BE2C (cell line): ENCODE measurements around the gene CAB39.

Experiments used
- DNase-seq: peaks from one replicate; pipeline ENCODE4 v3.0.0-alpha.2; 2020
- H3K27me3 ChIP-seq: fragments of 250-450 bp; sonication (Bioruptor Pico); 2 replicates; pipeline ENCODE4 v1.5.1; 2020; ENCODE audit warnings: mild to moderate bottlenecking
- H3K36me3 ChIP-seq: fragments of 250-450 bp; sonication (Bioruptor Pico); 2 replicates; pipeline ENCODE4 v1.5.1; 2020; ENCODE audit warnings: mild to moderate bottlenecking
- H3K4me1 ChIP-seq: fragments of 250-450 bp; sonication (Bioruptor Pico); 2 replicates; pipeline ENCODE4 v1.5.1; 2020
- H3K4me3 ChIP-seq: 2 replicates; pipeline ENCODE4 v1.5.1; 2011; ENCODE audit warnings: low read depth, low read length
- H3K9me3 ChIP-seq: fragments of 250-450 bp; sonication (Bioruptor Pico); 2 replicates; pipeline ENCODE4 v1.5.1; 2020
- TF ChIP-seq, protein P1 (sequence below): IDR thresholded peaks from 2 replicates; pipeline ENCODE4 v1.5.1; 2012; ENCODE audit warnings: mild to moderate bottlenecking, low read depth, low read length

CAB39 gene

GRCh38 chr2:230757476-230757875 lies 44.8 kb downstream of the CAB39 start:
- H3K36me3 ChIP-seq: peaks cover 11% of the 10 kb centered on the region
- no peak overlapping the region for H3K4me3 ChIP-seq
- no peaks in the 10 kb centered on the region for H3K27me3 ChIP-seq
- DNase-seq: no peak
- no peaks in the 10 kb centered on the region for H3K9me3 ChIP-seq
- TF ChIP-seq, protein P1, sequence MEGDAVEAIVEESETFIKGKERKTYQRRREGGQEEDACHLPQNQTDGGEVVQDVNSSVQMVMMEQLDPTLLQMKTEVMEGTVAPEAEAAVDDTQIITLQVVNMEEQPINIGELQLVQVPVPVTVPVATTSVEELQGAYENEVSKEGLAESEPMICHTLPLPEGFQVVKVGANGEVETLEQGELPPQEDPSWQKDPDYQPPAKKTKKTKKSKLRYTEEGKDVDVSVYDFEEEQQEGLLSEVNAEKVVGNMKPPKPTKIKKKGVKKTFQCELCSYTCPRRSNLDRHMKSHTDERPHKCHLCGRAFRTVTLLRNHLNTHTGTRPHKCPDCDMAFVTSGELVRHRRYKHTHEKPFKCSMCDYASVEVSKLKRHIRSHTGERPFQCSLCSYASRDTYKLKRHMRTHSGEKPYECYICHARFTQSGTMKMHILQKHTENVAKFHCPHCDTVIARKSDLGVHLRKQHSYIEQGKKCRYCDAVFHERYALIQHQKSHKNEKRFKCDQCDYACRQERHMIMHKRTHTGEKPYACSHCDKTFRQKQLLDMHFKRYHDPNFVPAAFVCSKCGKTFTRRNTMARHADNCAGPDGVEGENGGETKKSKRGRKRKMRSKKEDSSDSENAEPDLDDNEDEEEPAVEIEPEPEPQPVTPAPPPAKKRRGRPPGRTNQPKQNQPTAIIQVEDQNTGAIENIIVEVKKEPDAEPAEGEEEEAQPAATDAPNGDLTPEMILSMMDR: no peak
- H3K4me1 ChIP-seq: no peaks in the 10 kb centered on the region; the same call in 1 of the 2 replicates

GRCh38 chr2:230758566-230759480 lies 46.2 kb downstream of the CAB39 start:
- TF ChIP-seq, protein P1: no peak
- no peaks in the 10 kb centered on the region for H3K9me3 ChIP-seq
- peaks cover 11% of the 10 kb centered on the region for H3K36me3 ChIP-seq
- no peaks in the 10 kb centered on the region for H3K27me3 ChIP-seq
- no peaks in the 10 kb centered on the region; the same call in 1 of the 2 replicates for H3K4me1 ChIP-seq
- DNase-seq: no peak
- H3K4me3 ChIP-seq: no peak overlapping the region

DNA sequence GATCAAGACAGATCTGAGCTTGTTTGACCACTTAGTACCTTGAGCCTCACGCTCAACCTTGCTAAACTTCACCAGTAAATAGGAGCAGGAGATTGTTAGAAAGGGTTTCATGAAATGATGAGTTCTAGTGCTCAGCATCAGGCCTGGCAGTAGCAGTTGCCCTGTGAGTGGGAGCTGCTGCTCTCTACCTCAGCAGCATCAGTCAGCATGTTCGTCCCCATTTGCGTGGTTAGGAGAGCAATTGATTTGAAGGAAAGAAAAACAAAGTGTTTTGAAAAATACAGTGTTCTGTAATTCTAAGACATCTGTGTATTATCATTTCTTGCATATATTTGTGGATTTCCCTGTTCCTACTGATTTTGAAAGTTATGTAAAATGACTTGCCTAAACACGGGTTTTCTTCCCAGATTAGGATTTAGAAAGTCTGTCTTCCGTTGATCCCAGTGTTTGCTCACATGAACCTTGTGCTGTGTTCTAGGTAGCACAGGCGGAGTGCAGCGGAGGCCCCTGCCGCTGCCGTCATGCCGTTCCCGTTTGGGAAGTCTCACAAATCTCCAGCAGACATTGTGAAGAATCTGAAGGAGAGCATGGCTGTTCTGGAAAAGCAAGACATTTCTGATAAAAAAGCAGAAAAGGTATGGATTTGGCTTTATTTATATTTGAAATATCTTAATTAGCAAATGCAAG lies 47.0 kb downstream of the CAB39 start:
- no peak for DNase-seq
- H3K4me1 ChIP-seq: no peaks in the 10 kb centered on the region; the same call in 1 of the 2 replicates
- H3K27me3 ChIP-seq: no peaks in the 10 kb centered on the region
- TF ChIP-seq, protein P1: no peak
- H3K9me3 ChIP-seq: no peaks in the 10 kb centered on the region
- H3K36me3 ChIP-seq: peaks cover 11% of the 10 kb centered on the region
- H3K4me3 ChIP-seq: no peak overlapping the region

DNA sequence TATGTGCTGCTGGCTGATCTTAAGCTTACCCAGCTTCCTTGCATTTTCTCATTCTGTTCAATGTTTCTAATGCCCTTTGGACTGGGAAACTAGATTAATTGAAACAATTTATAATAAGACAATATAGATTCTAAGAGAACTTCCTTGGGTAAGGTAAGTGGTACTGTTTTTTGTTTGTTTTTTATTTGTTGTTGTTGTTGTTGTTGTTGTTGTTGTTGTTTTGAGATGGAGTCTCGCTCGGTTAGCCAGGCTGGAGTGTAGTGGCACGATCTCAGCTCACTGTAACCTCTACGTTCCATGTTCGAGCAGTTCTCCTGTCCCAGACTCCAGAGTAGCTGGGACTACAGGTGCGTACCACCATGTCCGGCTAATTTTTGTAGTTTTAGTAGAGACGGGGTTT lies 49.1 kb downstream of the CAB39 start:
- DNase-seq: no peak
- Histone ChIP-seq H3K9me3 (no peaks in the 10 kb centered on the region), H3K36me3 (peaks cover 13% of the 10 kb centered on the region), H3K27me3 (no peaks in the 10 kb centered on the region), H3K4me3 (no peak overlapping the region), H3K4me1 (no peaks in the 10 kb centered on the region; the same call in 1 of the 2 replicates)
- TF ChIP-seq, protein P1: no peak

- no peak overlapping the region for H3K4me3 ChIP-seq
- peak; percentile 46 for DNase-seq
- no peaks in the 10 kb centered on the region; the same call in 1 of the 2 replicates for H3K4me1 ChIP-seq
- TF ChIP-seq, protein P1: peak; percentile 75
- no peaks in the 10 kb centered on the region for H3K27me3 ChIP-seq
- peaks cover 17% of the 10 kb centered on the region for H3K36me3 ChIP-seq
- no peaks in the 10 kb centered on the region for H3K9me3 ChIP-seq
Observed at GRCh38 chr2:230762317-230762896, 49.8 kb downstream of the CAB39 start.
